ENCODE data around the gene FAM3D. TPM values are rescaled to one million over a fixed set of nuclear protein-coding genes. Genes with fewer than 3 reads are reported as not detected.
"Not testable (repeated sequence)": the region's sequence is repeated elsewhere in the genome, so short reads cannot be mapped to it uniquely, and the experiment has no call there.

Gene FAM3D
- total RNA-seq, 2 donors from 2014 or later = 4.7 to 11.6 TPM

DNA sequence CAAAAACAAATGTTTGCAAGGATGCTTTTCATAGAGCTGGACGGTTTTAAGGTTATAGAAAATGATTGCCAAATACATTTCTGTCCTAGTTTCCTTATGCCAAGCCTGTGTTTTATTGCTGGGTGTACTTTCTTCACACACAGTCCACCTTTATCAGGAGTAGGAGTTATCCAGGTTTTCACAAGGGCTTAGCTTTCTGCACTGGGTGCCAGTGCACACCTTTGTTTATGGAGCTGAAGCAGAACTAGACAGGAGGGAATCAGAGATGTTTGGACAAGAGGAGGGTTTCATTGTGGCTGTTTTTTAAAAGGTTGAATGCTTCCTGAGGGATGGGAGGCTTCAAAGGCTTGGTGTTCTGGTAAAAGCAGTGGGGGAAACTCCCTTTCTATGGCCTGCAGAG lies 29.5 kb upstream of the FAM3D start:
- intact Hi-C loops (cut with DNase I) = no loop called here
- 38% methylated on average over 1 of the region's 1 CpG for WGBS
- H3K27ac ChIP-seq = no peak overlapping the region
- no peaks in the 10 kb centered on the region for H3K27me3 ChIP-seq (replicated peaks; ENCODE audit: insufficient read depth)
- DNase-seq (ENCODE audit: low spot score) = peak; percentile 36
- H3K36me3 ChIP-seq = no peaks in the 10 kb centered on the region
- H3K9me3 ChIP-seq = no peaks in the 10 kb centered on the region
- TF ChIP-seq POLR2A (IDR thresholded peaks at IDR 0.05) (no peak), POLR2AphosphoS5 (IDR thresholded peaks at IDR 0.05) (peak; percentile 66)
- no peak overlapping the region for H3K4me3 ChIP-seq
- H3K4me1 ChIP-seq (replicated peaks) = no peaks in the 10 kb centered on the region

DNA sequence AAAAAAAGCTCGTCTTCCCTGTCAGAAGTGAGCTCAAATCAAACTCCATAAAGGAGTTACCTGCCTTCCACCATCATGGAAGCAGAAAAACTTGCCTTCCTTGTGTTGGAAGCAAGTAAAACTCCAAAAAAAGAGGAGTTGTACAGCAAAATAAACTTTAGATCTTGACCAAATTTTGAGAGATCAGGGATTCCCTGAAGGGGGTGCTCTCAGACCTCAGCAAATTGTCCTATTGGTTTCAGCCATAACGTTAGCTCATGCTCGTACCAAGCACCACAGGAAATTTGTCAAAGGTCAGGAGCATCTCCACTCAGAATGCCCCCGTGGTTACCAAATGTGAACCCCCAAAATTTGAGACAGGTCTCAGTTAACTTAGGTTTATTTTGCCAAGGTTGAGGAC lies 28.7 kb upstream of the FAM3D start:
- DNase-seq (ENCODE audit: low spot score); H3K9me3 ChIP-seq; H3K4me3 ChIP-seq; H3K27me3 ChIP-seq (replicated peaks; ENCODE audit: insufficient read depth); intact Hi-C loops (cut with DNase I); H3K4me1 ChIP-seq (replicated peaks); H3K27ac ChIP-seq; H3K36me3 ChIP-seq: not testable (repeated sequence)
- WGBS = 89% methylated on average over 4 of the region's 4 CpGs

- TF ChIP-seq POLR2A (IDR thresholded peaks at IDR 0.05) (no peak), POLR2AphosphoS5 (IDR thresholded peaks at IDR 0.05) (no peak)
- TF ChIP-seq, protein P1, sequence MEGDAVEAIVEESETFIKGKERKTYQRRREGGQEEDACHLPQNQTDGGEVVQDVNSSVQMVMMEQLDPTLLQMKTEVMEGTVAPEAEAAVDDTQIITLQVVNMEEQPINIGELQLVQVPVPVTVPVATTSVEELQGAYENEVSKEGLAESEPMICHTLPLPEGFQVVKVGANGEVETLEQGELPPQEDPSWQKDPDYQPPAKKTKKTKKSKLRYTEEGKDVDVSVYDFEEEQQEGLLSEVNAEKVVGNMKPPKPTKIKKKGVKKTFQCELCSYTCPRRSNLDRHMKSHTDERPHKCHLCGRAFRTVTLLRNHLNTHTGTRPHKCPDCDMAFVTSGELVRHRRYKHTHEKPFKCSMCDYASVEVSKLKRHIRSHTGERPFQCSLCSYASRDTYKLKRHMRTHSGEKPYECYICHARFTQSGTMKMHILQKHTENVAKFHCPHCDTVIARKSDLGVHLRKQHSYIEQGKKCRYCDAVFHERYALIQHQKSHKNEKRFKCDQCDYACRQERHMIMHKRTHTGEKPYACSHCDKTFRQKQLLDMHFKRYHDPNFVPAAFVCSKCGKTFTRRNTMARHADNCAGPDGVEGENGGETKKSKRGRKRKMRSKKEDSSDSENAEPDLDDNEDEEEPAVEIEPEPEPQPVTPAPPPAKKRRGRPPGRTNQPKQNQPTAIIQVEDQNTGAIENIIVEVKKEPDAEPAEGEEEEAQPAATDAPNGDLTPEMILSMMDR (IDR thresholded peaks at IDR 0.05) = no peak
- DNase-seq (ENCODE audit: low spot score) = no peak
- no peaks in the 10 kb centered on the region for H3K36me3 ChIP-seq
- intact Hi-C loops (cut with DNase I) = no loop called here
- 72% methylated on average over 7 of the region's 7 CpGs for WGBS
- no peaks in the 10 kb centered on the region for H3K4me1 ChIP-seq (replicated peaks)
- H3K4me3 ChIP-seq = no peak overlapping the region
- no peaks in the 10 kb centered on the region for H3K27me3 ChIP-seq (replicated peaks; ENCODE audit: insufficient read depth)
- H3K27ac ChIP-seq = no peak overlapping the region
- no peaks in the 10 kb centered on the region for H3K9me3 ChIP-seq
Measured at GRCh38 chr3:58693940-58694850, 27.6 kb upstream of the FAM3D start.

GRCh38 chr3:58692484-58692883 lies 25.9 kb upstream of the FAM3D start:
- Histone ChIP-seq H3K27me3 (replicated peaks; ENCODE audit: insufficient read depth) (no peaks in the 10 kb centered on the region), H3K4me1 (replicated peaks) (no peaks in the 10 kb centered on the region), H3K36me3 (no peaks in the 10 kb centered on the region), H3K4me3 (no peak overlapping the region), H3K27ac (no peak overlapping the region), H3K9me3 (no peaks in the 10 kb centered on the region)
- DNase-seq (ENCODE audit: low spot score) = no peak
- WGBS = 91% methylated on average over 1 of the region's 1 CpG
- TF ChIP-seq POLR2AphosphoS5 (IDR thresholded peaks at IDR 0.05) = no peak
- TF ChIP-seq, protein P1 (IDR thresholded peaks at IDR 0.05) = no peak
- no peak for TF ChIP-seq POLR2A (IDR thresholded peaks at IDR 0.05)
- intact Hi-C loops (cut with DNase I) = no loop called here

DNA sequence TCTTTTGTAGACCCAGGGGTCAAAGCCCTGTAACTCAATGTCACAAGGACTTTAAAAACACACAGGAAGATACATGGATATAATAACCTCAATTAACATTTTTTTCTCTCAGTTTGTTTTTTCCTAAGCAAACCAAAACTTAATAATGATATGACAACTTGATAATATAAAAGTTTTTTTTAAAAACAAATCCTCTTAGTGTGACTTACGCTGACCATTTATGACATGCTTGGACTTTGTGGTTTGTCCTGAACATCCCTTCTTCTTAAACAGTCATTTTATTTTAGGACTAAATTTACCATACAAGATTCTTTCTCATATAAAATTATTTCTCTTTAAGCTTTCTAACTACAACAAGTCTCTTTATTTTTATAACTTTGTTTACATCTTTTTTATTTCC lies 25.4 kb upstream of the FAM3D start:
- H3K4me3 ChIP-seq = no peak overlapping the region
- no peaks in the 10 kb centered on the region for H3K36me3 ChIP-seq
- WGBS = 76% methylated on average over 1 of the region's 1 CpG
- TF ChIP-seq POLR2A (IDR thresholded peaks at IDR 0.05) (no peak), POLR2AphosphoS5 (IDR thresholded peaks at IDR 0.05) (no peak)
- TF ChIP-seq, protein P1 (IDR thresholded peaks at IDR 0.05) = no peak
- H3K9me3 ChIP-seq = no peaks in the 10 kb centered on the region
- intact Hi-C loops (cut with DNase I) = no loop called here
- no peaks in the 10 kb centered on the region for H3K4me1 ChIP-seq (replicated peaks)
- no peak for DNase-seq (ENCODE audit: low spot score)
- no peak overlapping the region for H3K27ac ChIP-seq
- H3K27me3 ChIP-seq (replicated peaks; ENCODE audit: insufficient read depth) = no peaks in the 10 kb centered on the region

DNA sequence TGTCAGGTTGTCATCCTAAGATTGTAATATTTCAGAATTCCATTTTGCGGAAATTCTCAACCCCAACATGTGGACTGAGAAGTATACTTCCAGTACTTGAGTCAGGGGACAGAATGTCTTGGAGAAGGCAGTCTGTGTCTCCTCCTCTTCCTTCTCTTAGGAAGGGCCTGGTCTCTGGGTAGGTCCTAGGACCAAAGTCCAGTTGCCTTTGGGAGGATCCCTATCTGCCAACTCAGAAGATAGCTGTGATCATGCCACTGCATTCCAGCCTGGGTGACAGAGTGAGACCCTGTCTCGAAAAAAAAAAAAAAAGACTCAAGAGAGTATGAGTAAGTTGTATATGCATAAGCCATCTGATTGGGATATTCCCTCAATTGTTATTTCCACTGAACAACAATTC lies 23.9 kb upstream of the FAM3D start:
- Histone ChIP-seq H3K36me3 (no peaks in the 10 kb centered on the region), H3K9me3 (no peaks in the 10 kb centered on the region), H3K27me3 (replicated peaks; ENCODE audit: insufficient read depth) (no peaks in the 10 kb centered on the region), H3K4me1 (replicated peaks) (no peaks in the 10 kb centered on the region), H3K27ac (no peak overlapping the region), H3K4me3 (no peak overlapping the region)
- TF ChIP-seq, protein P1 (IDR thresholded peaks at IDR 0.05) = no peak
- TF ChIP-seq POLR2AphosphoS5 (IDR thresholded peaks at IDR 0.05) = no peak
- no peak for DNase-seq (ENCODE audit: low spot score)
- intact Hi-C loops (cut with DNase I) = no loop called here
- 98% methylated on average over 2 of the region's 2 CpGs for WGBS
